ENCODE results near the gene PHPT1.

Gene PHPT1

DNA sequence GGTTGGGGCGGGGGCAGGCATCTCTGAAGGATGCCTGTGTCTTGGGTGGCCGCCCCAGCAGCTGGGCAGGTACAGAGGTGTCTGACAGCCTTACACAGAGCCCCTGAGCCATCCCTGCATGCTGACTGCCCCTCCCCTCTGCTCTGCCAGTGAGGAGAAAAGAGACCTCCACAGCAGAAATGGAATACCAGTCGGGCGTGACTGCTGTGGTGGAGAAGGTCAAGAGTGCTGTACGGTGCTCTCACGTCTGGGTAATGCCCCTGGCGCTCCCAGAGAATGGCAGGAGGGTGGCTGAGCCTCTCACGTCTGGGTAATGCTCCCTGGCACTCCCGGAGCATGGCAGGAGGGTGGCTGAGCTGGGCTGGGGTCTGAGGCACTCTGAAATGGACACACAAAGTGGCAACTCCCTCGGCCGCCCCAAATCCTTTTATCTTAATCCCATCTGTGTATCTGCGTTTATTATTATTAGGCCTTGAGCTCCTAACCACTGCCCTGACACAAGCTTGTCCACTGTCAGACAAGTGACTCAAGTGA is 43.9 kb upstream of the PHPT1 start:
- TF ChIP-seq, protein P1, sequence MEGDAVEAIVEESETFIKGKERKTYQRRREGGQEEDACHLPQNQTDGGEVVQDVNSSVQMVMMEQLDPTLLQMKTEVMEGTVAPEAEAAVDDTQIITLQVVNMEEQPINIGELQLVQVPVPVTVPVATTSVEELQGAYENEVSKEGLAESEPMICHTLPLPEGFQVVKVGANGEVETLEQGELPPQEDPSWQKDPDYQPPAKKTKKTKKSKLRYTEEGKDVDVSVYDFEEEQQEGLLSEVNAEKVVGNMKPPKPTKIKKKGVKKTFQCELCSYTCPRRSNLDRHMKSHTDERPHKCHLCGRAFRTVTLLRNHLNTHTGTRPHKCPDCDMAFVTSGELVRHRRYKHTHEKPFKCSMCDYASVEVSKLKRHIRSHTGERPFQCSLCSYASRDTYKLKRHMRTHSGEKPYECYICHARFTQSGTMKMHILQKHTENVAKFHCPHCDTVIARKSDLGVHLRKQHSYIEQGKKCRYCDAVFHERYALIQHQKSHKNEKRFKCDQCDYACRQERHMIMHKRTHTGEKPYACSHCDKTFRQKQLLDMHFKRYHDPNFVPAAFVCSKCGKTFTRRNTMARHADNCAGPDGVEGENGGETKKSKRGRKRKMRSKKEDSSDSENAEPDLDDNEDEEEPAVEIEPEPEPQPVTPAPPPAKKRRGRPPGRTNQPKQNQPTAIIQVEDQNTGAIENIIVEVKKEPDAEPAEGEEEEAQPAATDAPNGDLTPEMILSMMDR (conservative IDR thresholded peaks at IDR 0.05), result no peak
- peak overlapping the region; percentile 99 for H3K27ac ChIP-seq

DNA sequence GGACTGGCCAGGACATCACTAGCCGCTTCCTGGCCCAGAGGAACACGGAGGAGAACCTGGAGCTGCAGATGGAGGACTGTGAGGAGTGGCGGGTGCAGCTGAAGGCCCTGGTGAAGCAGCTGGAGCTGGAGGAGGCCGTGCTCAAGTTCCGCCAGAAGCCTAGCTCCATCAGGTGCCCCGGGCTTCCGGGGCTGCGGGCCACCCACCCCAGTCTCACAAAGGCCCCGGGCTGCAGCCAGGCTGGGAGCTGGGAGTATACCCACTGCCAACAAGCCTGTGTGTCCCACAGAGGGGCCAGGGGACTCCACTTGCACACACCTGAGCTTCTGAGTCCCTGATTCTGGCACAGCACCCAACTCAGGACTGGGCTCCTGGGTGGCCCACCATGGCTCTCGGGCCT is 43.1 kb upstream of the PHPT1 start:
- TF ChIP-seq, protein P1 (conservative IDR thresholded peaks at IDR 0.05), result no peak
- H3K27ac ChIP-seq, result peak overlapping the region; percentile 99

DNA sequence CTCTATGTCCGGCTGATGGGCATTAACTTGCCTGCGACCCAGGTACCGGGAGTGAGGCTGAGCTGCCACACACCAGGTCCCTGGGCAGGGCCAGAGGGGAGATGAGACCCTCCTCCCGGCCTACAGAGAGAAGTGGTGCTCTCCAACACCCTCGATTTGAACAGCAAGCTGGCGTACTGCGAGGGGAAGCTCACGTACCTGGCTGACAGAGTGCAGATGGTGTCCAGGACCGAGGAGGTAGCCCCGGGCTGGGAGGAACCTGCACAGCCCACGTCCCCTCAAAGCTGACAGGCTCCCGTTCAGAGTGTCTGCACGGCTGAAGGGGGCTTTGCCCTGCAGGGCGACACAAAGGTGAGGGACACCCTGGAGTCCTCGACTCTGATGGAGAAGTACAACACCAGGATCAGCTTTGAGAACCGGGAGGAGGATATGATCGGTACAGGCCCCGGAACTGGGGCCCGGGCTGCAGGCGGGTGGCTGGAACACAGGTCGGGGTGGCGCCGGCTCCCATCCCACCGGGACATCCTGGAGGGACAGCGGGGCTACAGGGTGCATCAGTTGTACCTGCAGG is 42.5 kb upstream of the PHPT1 start:
- H3K27ac ChIP-seq, result peak overlapping the region; percentile 99
- TF ChIP-seq, protein P1 (conservative IDR thresholded peaks at IDR 0.05), result no peak

DNA sequence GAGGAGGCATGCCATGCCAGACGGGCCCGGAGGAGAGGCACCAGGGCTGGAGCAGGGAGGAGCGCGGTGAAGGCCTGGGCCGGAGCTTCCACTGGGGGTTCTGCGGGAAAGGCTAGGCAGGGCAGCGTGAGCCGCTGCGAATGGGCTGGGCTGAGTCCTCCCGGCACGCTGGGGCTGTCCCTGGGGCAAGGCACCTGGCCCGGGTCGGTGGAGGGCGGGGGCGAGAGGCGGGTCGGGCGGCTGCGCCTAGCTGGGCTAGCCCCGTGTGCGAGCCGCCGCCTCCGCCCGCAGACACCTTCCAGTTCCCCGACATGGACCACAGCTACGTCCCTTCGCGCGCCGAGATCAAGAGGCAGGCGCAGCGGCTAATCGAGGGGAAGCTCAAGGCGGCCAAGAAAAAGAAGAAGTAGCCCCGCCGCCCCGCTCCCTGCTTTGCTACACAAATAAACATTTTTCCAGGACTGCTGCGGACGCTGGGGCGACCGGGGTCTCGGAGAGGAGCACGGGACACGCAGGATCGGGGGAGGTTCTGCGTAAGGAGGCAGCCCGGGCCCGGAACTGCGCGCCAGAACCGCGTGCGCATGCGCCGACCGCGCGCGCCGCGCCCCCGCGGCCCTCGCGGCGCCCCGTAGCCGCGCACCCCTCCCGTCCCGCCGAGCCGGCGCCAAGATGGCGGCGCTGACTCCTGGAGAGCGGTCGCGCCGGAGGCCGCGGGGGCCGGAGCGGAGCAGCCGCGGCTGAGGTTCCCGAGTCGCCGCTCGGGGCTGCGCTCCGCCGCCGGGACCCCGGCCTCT is 41.7 kb upstream of the PHPT1 start, which contains the start of gene RABL6:
Gene RABL6 (plus strand): TSS at position 668 of the 794 bp plus-strand sequence. CDS start 249 bp downstream, outside the sequence.
- TF ChIP-seq, protein P1 (conservative IDR thresholded peaks at IDR 0.05), result no peak
- H3K27ac ChIP-seq, result peak within 1 kb of the TSS; percentile 99

DNA sequence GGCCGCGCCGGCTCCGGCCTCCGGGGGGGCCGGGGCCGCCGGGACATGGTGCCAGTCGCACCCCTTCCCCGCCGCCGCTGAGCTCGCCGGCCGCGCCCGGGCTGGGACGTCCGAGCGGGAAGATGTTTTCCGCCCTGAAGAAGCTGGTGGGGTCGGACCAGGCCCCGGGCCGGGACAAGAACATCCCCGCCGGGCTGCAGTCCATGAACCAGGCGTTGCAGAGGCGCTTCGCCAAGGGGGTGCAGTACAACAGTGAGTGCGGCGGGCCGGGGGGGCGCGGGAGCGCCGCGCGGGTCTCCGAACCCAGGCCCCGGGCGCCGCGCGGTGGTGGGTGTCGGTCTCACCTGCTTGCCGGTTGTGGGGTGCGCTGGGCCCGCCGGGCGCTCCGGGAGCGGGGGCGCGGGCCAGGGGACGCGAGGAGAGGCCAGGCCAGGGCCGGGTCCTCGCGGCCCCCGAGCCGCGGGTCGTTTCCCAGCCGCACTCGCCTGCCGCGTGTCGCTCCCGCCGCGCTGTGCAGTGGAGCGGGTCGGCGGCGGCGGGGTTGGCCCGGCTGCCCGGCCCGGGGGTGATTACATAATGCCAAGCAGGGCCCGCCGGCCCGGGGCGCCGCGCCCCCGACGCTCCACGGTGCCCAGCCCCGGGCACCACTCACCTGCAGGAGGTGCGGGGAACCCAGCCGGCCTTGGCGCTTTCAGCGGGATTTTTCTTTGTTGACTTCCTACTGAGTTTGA is 41.0 kb upstream of the PHPT1 start:
- peak overlapping the region; percentile 99 for H3K27ac ChIP-seq
- TF ChIP-seq, protein P1 (conservative IDR thresholded peaks at IDR 0.05), result no peak; the same call in 1 of the 2 replicates

DNA sequence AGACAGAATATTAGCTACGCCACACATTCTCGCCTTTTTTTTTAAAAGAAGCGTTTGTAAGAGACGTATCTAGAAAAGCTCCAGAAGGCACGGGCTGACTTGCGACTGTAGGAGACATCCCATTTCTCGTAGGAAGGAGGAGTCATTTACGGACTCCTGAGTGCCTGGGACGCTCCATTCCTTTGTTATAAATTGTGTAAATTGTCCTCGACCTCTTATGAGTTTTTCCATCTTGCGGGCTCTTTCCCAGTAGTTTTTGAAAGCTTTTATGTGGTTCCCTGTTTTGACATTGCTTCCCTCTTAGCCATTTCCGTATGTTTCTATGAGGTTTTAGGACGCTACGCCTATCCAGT is 40.4 kb upstream of the PHPT1 start:
- H3K27ac ChIP-seq, result peak overlapping the region; percentile 99
- TF ChIP-seq, protein P1 (conservative IDR thresholded peaks at IDR 0.05), result no peak

Data from VCaP (cell line).